SK-N-SH treated with all-trans-retinoic acid at 6 μM for 48 hours (cell line): ENCODE results near the gene VMP1.

Source experiments
- ATAC-seq: fragments of 200-7000 bp; cut with Tn5 transposase; 3 replicates; pipeline ENCODE4 v1.9.1; 2020; ENCODE audit warnings: mild to moderate bottlenecking, moderate library complexity
- ARNTL ChIP-seq: fragments of 450-650 bp; formaldehyde crosslinking; IDR thresholded peaks from 2 replicates; pipeline ENCODE4 v1.5.0; 2020; ENCODE audit warnings: low read depth, mild to moderate bottlenecking, moderate library complexity, borderline replicate concordance
- BACH2 ChIP-seq: fragments of 250-450 bp; sonication (Bioruptor Pico); IDR thresholded peaks from 2 replicates; pipeline ENCODE4 v1.9.0; 2021; ENCODE audit warnings: mild to moderate bottlenecking, borderline replicate concordance
- CSDC2 ChIP-seq: fragments of 250-450 bp; sonication (Bioruptor Pico); IDR thresholded peaks from 2 replicates; pipeline ENCODE4 v1.5.0; 2020; ENCODE audit warnings: mild to moderate bottlenecking, moderate library complexity
- ESRRG ChIP-seq: fragments of 250-450 bp; sonication (Bioruptor Pico); IDR thresholded peaks from 2 replicates; pipeline ENCODE4 v1.6.1; 2021; ENCODE audit warnings: mild to moderate bottlenecking
- GLIS3 ChIP-seq: fragments of 250-450 bp; sonication (Bioruptor Pico); IDR thresholded peaks from 2 replicates; pipeline ENCODE4 v1.5.0; 2020; ENCODE audit warnings: mild to moderate bottlenecking, moderate library complexity
- ISL1 ChIP-seq: fragments of 250-450 bp; sonication (Bioruptor Pico); IDR thresholded peaks from 2 replicates; pipeline ENCODE4 v2.1.2; 2022; ENCODE audit warnings: mild to moderate bottlenecking, moderate library complexity
- OSR1 ChIP-seq: fragments of 250-450 bp; sonication (Bioruptor Pico); IDR thresholded peaks from 2 replicates; pipeline ENCODE4 v1.8.0; 2022; ENCODE audit warnings: moderate library complexity, mild to moderate bottlenecking, inconsistent platforms
- PPARA ChIP-seq: fragments of 250-450 bp; sonication (Bioruptor Pico); IDR thresholded peaks from 2 replicates; pipeline ENCODE4 v1.5.0; 2020; ENCODE audit warnings: mild to moderate bottlenecking, borderline replicate concordance
- RARB ChIP-seq: fragments of 250-450 bp; sonication (Bioruptor Pico); IDR thresholded peaks from 2 replicates; pipeline ENCODE4 v1.8.0; 2021; ENCODE audit warnings: mild to moderate bottlenecking, moderate library complexity
- TOX ChIP-seq: fragments of 250-450 bp; sonication (Bioruptor Pico); IDR thresholded peaks from 2 replicates; pipeline ENCODE4 v1.8.0; 2021; ENCODE audit warnings: mild to moderate bottlenecking, moderate library complexity, borderline replicate concordance
- ZC3H10 ChIP-seq: fragments of 250-450 bp; sonication (Bioruptor Pico); IDR thresholded peaks from 2 replicates; pipeline ENCODE4 v1.5.1; 2021; ENCODE audit warnings: mild to moderate bottlenecking, moderate library complexity
- ZFP3 ChIP-seq: fragments of 250-450 bp; sonication (Bioruptor Pico); IDR thresholded peaks from 2 replicates; pipeline ENCODE4 v1.5.0; 2020; ENCODE audit warnings: mild to moderate bottlenecking, moderate library complexity
- ZFP30 ChIP-seq: fragments of 450-650 bp; formaldehyde crosslinking; IDR thresholded peaks from 2 replicates; pipeline ENCODE4 v1.5.0; 2022; ENCODE audit warnings: mild to moderate bottlenecking, moderate library complexity
- ZNF565 ChIP-seq: fragments of 450-650 bp; formaldehyde crosslinking; conservative IDR thresholded peaks from 2 replicates; pipeline ENCODE4 v1.5.0; 2020; ENCODE audit warnings: low read depth, mild to moderate bottlenecking, moderate library complexity
- ZNF8 ChIP-seq: fragments of 450-650 bp; formaldehyde crosslinking; IDR thresholded peaks from 2 replicates; pipeline ENCODE4 v1.5.0; 2020; ENCODE audit warnings: mild to moderate bottlenecking, moderate library complexity
- TF ChIP-seq, protein P1 (sequence below): fragments of 250-450 bp; sonication (Bioruptor Pico); IDR thresholded peaks from 2 replicates; pipeline ENCODE4 v1.8.0; 2020; ENCODE audit warnings: mild to moderate bottlenecking, moderate library complexity, borderline replicate concordance
- TF ChIP-seq, protein P2 (sequence below): fragments of 250-450 bp; sonication (Bioruptor Pico); IDR thresholded peaks from 2 replicates; pipeline ENCODE4 v1.8.0; 2021; ENCODE audit warnings: low read depth, mild to moderate bottlenecking, moderate library complexity, borderline replicate concordance
- TF ChIP-seq, protein P3 (sequence below): fragments of 250-450 bp; sonication (Bioruptor Pico); IDR thresholded peaks from 2 replicates; pipeline ENCODE4 v1.5.0; 2020; ENCODE audit warnings: mild to moderate bottlenecking, moderate library complexity
- TF ChIP-seq, protein P4 (sequence below): fragments of 250-450 bp; sonication (Bioruptor Pico); IDR thresholded peaks from 2 replicates; pipeline ENCODE4 v1.5.1; 2020; ENCODE audit warnings: low read depth, mild to moderate bottlenecking, moderate library complexity
- TF ChIP-seq, protein P5 (sequence below): fragments of 250-450 bp; sonication (Bioruptor Pico); IDR thresholded peaks from 2 replicates; pipeline ENCODE4 v1.5.1; 2021; ENCODE audit warnings: mild to moderate bottlenecking, moderate library complexity

Gene VMP1

DNA sequence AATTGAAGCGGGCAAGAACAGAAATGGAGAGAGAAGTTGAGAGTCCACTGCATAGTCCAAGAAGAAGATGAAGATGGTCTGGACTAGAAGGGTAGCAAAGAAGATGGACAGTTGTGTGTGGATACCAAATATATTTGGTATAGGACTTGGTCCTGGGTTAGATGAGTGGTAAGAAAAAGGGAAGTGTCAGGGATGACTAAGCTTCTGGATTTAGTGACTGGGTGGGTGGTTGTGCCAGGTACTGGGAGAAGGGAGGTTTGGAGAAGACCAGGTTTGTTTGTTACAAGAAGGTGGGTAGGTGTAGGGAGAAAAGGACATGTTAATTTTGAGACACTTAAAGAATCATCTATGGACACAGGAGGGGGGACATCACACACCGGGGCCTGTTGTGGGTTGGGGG lies 5.4 kb downstream of the VMP1 start:
- no peak for ATAC-seq
- TF ChIP-seq PPARA (CRISPR knock-in tag) (no peak), ZNF565 (CRISPR knock-in tag) (no peak), BACH2 (CRISPR knock-in tag) (no peak), CSDC2 (no peak), ZFP30 (CRISPR knock-in tag) (no peak), ARNTL (no peak)
- TF ChIP-seq, protein P1, sequence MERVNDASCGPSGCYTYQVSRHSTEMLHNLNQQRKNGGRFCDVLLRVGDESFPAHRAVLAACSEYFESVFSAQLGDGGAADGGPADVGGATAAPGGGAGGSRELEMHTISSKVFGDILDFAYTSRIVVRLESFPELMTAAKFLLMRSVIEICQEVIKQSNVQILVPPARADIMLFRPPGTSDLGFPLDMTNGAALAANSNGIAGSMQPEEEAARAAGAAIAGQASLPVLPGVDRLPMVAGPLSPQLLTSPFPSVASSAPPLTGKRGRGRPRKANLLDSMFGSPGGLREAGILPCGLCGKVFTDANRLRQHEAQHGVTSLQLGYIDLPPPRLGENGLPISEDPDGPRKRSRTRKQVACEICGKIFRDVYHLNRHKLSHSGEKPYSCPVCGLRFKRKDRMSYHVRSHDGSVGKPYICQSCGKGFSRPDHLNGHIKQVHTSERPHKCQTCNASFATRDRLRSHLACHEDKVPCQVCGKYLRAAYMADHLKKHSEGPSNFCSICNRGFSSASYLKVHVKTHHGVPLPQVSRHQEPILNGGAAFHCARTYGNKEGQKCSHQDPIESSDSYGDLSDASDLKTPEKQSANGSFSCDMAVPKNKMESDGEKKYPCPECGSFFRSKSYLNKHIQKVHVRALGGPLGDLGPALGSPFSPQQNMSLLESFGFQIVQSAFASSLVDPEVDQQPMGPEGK (CRISPR knock-in tag) = no peak
- TF ChIP-seq, protein P2, sequence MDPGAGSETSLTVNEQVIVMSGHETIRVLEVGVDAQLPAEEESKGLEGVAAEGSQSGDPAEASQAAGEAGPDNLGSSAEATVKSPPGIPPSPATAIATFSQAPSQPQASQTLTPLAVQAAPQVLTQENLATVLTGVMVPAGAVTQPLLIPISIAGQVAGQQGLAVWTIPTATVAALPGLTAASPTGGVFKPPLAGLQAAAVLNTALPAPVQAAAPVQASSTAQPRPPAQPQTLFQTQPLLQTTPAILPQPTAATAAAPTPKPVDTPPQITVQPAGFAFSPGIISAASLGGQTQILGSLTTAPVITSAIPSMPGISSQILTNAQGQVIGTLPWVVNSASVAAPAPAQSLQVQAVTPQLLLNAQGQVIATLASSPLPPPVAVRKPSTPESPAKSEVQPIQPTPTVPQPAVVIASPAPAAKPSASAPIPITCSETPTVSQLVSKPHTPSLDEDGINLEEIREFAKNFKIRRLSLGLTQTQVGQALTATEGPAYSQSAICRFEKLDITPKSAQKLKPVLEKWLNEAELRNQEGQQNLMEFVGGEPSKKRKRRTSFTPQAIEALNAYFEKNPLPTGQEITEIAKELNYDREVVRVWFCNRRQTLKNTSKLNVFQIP (CRISPR knock-in tag) = no peak
- TF ChIP-seq, protein P3, sequence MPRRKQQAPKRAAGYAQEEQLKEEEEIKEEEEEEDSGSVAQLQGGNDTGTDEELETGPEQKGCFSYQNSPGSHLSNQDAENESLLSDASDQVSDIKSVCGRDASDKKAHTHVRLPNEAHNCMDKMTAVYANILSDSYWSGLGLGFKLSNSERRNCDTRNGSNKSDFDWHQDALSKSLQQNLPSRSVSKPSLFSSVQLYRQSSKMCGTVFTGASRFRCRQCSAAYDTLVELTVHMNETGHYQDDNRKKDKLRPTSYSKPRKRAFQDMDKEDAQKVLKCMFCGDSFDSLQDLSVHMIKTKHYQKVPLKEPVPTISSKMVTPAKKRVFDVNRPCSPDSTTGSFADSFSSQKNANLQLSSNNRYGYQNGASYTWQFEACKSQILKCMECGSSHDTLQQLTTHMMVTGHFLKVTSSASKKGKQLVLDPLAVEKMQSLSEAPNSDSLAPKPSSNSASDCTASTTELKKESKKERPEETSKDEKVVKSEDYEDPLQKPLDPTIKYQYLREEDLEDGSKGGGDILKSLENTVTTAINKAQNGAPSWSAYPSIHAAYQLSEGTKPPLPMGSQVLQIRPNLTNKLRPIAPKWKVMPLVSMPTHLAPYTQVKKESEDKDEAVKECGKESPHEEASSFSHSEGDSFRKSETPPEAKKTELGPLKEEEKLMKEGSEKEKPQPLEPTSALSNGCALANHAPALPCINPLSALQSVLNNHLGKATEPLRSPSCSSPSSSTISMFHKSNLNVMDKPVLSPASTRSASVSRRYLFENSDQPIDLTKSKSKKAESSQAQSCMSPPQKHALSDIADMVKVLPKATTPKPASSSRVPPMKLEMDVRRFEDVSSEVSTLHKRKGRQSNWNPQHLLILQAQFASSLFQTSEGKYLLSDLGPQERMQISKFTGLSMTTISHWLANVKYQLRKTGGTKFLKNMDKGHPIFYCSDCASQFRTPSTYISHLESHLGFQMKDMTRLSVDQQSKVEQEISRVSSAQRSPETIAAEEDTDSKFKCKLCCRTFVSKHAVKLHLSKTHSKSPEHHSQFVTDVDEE (CRISPR knock-in tag) = no peak

DNA sequence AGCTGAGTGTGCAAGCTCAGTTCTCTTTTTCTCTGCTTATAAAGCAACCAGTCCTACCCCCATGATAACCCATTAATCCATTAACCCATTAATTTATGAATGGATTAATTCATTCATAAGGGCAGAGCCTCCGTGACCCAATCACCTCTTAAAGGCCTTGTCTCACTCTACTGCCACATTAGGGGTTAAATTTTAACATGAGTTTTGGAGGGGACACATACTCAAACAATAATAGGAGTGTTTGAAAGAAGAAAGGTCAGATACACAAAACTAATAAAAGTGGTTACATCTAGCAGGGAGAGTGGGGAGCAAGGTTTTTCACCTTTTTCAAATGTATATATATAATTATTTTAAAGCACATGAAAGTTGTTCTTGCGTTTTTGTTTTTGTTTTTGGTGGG lies 6.8 kb downstream of the VMP1 start:
- no peak for ATAC-seq
- no peak for TF ChIP-seq RARB (CRISPR knock-in tag)
- TF ChIP-seq, all 23 proteins: peak for 0

DNA sequence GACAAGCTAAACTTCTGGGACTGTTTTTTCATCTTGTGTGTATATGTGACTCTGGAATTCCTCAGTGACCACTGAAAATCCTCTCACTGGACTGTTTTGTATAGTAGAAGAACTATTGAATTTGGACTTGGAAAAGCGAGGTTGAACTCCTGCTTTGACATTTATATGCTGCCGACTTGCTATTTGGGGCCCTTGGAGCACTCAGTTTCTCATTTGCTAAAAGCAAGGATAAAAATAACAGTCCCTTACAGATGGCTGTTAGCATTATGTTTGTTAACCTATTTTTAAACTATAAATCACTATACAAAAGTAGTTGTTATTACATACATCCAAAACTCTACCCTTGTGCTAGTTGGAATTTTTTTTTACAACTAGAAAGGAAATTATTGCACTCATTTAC lies 9.0 kb downstream of the VMP1 start:
- TF ChIP-seq ESRRG (CRISPR knock-in tag) = no peak
- TF ChIP-seq ZFP30 (CRISPR knock-in tag) = no peak
- TF ChIP-seq, protein P4, sequence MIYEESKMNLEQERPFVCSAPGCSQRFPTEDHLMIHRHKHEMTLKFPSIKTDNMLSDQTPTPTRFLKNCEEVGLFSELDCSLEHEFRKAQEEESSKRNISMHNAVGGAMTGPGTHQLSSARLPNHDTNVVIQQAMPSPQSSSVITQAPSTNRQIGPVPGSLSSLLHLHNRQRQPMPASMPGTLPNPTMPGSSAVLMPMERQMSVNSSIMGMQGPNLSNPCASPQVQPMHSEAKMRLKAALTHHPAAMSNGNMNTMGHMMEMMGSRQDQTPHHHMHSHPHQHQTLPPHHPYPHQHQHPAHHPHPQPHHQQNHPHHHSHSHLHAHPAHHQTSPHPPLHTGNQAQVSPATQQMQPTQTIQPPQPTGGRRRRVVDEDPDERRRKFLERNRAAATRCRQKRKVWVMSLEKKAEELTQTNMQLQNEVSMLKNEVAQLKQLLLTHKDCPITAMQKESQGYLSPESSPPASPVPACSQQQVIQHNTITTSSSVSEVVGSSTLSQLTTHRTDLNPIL (CRISPR knock-in tag) = no peak
- no peak for TF ChIP-seq CSDC2
- TF ChIP-seq OSR1 (CRISPR knock-in tag) = no peak
- no peak for TF ChIP-seq GLIS3
- TF ChIP-seq, protein P5, sequence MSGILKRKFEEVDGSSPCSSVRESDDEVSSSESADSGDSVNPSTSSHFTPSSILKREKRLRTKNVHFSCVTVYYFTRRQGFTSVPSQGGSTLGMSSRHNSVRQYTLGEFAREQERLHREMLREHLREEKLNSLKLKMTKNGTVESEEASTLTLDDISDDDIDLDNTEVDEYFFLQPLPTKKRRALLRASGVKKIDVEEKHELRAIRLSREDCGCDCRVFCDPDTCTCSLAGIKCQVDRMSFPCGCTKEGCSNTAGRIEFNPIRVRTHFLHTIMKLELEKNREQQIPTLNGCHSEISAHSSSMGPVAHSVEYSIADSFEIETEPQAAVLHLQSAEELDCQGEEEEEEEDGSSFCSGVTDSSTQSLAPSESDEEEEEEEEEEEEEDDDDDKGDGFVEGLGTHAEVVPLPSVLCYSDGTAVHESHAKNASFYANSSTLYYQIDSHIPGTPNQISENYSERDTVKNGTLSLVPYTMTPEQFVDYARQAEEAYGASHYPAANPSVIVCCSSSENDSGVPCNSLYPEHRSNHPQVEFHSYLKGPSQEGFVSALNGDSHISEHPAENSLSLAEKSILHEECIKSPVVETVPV (CRISPR knock-in tag) = no peak
- TF ChIP-seq ISL1 = no peak
- TF ChIP-seq PPARA (CRISPR knock-in tag) = no peak
- no peak for TF ChIP-seq ZC3H10 (CRISPR knock-in tag)
- no peak for TF ChIP-seq TOX
- TF ChIP-seq, protein P3 (CRISPR knock-in tag) = no peak
- TF ChIP-seq ZFP3 (CRISPR knock-in tag) = no peak
- TF ChIP-seq ZNF8 = no peak
- TF ChIP-seq, protein P2 (CRISPR knock-in tag) = no peak
- no peak for TF ChIP-seq RARB (CRISPR knock-in tag)
- ATAC-seq = no peak
